Vagina (tissue), 2 donors: ENCODE results near the gene ZDHHC16. TPM values are rescaled to one million over a fixed set of nuclear protein-coding genes. Genes with fewer than 3 reads are reported as not detected.
A peak's percentile ranks its signal among the peaks of the same experiment; 100 is the strongest.

Experiments used
- DNase-seq, 2 donors: peaks; one replicate each; pipeline ENCODE4 v3.0.0-alpha.2; 2017; ENCODE audit errors: extremely low spot score in 2 of 2
- H3K27ac ChIP-seq: fragments of 200-600 bp; sonication (generic); one replicate; pipeline ENCODE4 v1.5.1; 2019
- H3K27me3 ChIP-seq: fragments of 200-600 bp; sonication (generic); one replicate; pipeline ENCODE4 v1.5.1; 2019
- H3K36me3 ChIP-seq, 2 donors: fragments of 200-600 bp; sonication (generic); one replicate each; pipeline ENCODE4 v1.5.1; 2017 to 2019
- H3K4me1 ChIP-seq: fragments of 200-600 bp; sonication (generic); one replicate; pipeline ENCODE4 v1.5.1; 2019
- H3K4me3 ChIP-seq, 2 donors: fragments of 200-600 bp; sonication (generic); 1 replicate in 1 of 2; 2 replicates in 1 of 2; pipeline ENCODE4 v1.5.1; 2016 to 2019
- H3K9me3 ChIP-seq: fragments of 200-600 bp; sonication (generic); one replicate; pipeline ENCODE4 v1.5.1; 2019
- CTCF ChIP-seq, 3 experiments: fragments of 450-650 bp in 2 of 3; fragments of 200-600 bp in 1 of 3; sonication (generic) in 1 of 3; IDR thresholded peaks; one replicate each; pipeline ENCODE4 v1.5.1; 2017 to 2019; ENCODE audit warnings: antibody characterized with exemption in 3 of 3, mild to moderate bottlenecking in 2 of 3, moderate library complexity in 2 of 3
- POLR2A ChIP-seq, 2 donors: fragments of 450-650 bp; IDR thresholded peaks; one replicate each; pipeline ENCODE4 v1.6.1; 2017; ENCODE audit warnings: antibody characterized with exemption in 2 of 2, mild to moderate bottlenecking in 2 of 2, moderate library complexity in 2 of 2
- POLR2AphosphoS5 ChIP-seq, 2 donors: sonication (generic); formaldehyde crosslinking; IDR thresholded peaks; one replicate each; pipeline ENCODE4 v1.9.0; 2017; ENCODE audit warnings: antibody characterized with exemption in 2 of 2, mild to moderate bottlenecking in 2 of 2, low read depth in 1 of 2; ENCODE audit not compliant: insufficient read depth in 1 of 2
- intact Hi-C: fragments of 100-400 bp; cut with DNase I; formaldehyde crosslinking; loops from one replicate; pipeline ENCODE4 v1.15.1; 2023
- total RNA-seq: library from RNA; depleted of rRNA; stranded (reverse); fragments of >200 nt; gene quantifications from one replicate; pipeline ENCODE4 v1.2.3, GENCODE V29; 2016

The ZDHHC16 gene
- total RNA-seq, 1 donor from 2014 or later: 27.3 TPM

GRCh38 chr10:97459933-97460332 is 14.0 kb downstream of the ZDHHC16 start:
- TF ChIP-seq POLR2AphosphoS5 (IDR thresholded peaks at IDR 0.05; ENCODE audit: insufficient read depth in 1 of 2, low read depth in 1 of 2) (no peak), CTCF (IDR thresholded peaks at IDR 0.05) (no peak), POLR2A (IDR thresholded peaks at IDR 0.05) (no peak)
- Histone ChIP-seq H3K4me3 (no peak overlapping the region), H3K36me3 (peaks cover 5 to 89% of the 10 kb centered on the region in 2 donors), H3K9me3 (no peaks in the 10 kb centered on the region), H3K27me3 (no peaks in the 10 kb centered on the region), H3K4me1 (peaks cover 20% of the 10 kb centered on the region), H3K27ac (no peak overlapping the region)
- no peak for DNase-seq
- intact Hi-C loops: no loop called here

DNA sequence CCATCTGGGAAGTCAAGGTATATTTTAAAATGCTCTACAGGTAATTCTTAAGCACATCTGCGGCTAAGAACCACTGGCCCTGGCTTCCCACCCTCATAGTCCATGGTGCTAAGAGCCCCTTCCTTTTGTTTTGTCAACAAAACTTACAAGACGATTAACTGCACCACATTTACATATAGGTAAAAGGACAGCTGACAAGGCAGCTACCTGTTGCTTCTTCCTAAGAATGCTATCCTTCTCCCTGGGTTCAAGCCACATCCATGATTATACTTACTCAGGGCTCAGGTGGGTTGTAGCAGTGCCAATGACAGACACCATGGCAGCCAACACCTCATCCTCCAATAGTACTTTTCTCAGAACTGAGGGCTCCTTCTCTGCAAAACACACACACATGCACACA is 16.3 kb downstream of the ZDHHC16 start:
- Histone ChIP-seq H3K27ac (no peak overlapping the region), H3K27me3 (no peaks in the 10 kb centered on the region)
- intact Hi-C loops: loop anchor here (2.0 kb wide), 1 partner anchor 90 kb away; no protein-coding TSS in a partner anchor

DNA sequence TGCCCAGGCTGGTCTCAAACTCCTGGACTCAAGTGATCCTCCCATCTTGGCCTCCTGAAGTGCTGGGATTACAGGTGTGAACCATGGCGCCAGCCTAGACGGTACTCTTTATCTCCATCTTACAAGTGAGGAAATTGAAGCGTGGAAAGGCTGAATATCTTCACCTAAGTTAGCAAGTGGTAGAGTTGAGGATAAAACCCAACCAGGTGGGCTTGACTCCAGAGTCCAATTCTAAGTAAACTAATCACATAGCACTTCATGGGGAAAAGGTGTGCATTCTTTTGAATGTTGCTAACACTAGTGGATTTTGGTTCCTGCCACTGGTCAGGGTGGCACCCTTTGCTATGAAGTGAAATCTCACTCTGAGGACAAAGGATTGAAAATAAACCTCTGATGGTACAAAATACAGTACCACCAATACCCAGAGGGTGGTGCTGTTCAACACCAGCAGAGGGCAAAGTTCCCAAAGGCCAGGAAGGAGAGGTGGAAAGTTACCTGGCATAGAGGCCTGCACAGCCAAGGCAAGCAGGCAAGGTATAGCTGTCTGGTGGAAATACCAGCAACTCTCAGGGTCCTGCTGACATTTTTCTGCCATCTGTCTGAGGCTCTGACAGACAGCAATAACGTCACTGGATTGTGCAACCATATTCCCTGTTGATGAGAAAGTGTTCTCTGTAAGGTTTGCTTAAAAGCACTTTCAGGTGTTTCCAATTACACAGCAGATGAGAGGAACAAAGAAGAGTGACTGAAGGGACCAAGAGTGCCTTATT is 17.6 kb downstream of the ZDHHC16 start:
- H3K27me3 ChIP-seq: no peaks in the 10 kb centered on the region
- peak in 1 of 2 donors; percentile 77 for TF ChIP-seq POLR2AphosphoS5 (IDR thresholded peaks at IDR 0.05; ENCODE audit: insufficient read depth in 1 of 2, low read depth in 1 of 2)
- peak; percentile 61 to 85 (median 80) for TF ChIP-seq CTCF (IDR thresholded peaks at IDR 0.05)
- no peak for TF ChIP-seq POLR2A (IDR thresholded peaks at IDR 0.05)
- H3K4me3 ChIP-seq: no peak overlapping the region
- H3K27ac ChIP-seq: peak overlapping the region; percentile 76
- peaks cover 5 to 98% of the 10 kb centered on the region in 2 donors for H3K36me3 ChIP-seq
- H3K9me3 ChIP-seq: no peaks in the 10 kb centered on the region
- no peak for DNase-seq
- intact Hi-C loops: loop anchor here (2.0 kb wide), 1 partner anchor 89 kb away; no protein-coding TSS in a partner anchor
- peaks cover 30% of the 10 kb centered on the region for H3K4me1 ChIP-seq

More for the DNA sequence above, 16.3 kb downstream of the ZDHHC16 start:
- Histone ChIP-seq H3K4me3 (no peak overlapping the region), H3K4me1 (peaks cover 19% of the 10 kb centered on the region), H3K36me3 (peaks cover 5 to 95% of the 10 kb centered on the region in 2 donors), H3K9me3 (no peaks in the 10 kb centered on the region)
- no peak for TF ChIP-seq POLR2A (IDR thresholded peaks at IDR 0.05)
- TF ChIP-seq CTCF (IDR thresholded peaks at IDR 0.05): no peak
- TF ChIP-seq POLR2AphosphoS5 (IDR thresholded peaks at IDR 0.05; ENCODE audit: insufficient read depth in 1 of 2, low read depth in 1 of 2): no peak
- DNase-seq: no peak

DNA sequence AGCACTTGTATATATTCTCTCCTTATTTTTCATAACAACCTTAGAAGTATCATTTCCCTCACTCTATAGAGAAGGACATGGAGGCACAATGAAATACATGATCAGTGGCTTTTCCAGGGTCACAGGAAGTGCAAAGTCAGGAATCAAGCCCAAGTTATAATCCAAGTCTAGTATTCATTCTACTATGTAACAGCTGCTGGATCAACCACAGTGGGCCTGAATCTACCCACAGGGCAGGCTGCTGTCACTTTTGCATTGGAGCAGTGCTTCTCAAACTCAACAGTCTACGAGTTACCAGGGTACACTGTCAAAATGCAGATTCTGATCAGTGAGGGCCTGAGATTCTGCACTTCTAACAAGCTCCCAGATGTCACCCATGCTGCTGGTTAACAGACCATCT is 18.3 kb downstream of the ZDHHC16 start:
- intact Hi-C loops: no loop called here
- no peak for TF ChIP-seq CTCF (IDR thresholded peaks at IDR 0.05)
- no peak for TF ChIP-seq POLR2A (IDR thresholded peaks at IDR 0.05)
- no peak for TF ChIP-seq POLR2AphosphoS5 (IDR thresholded peaks at IDR 0.05; ENCODE audit: insufficient read depth in 1 of 2, low read depth in 1 of 2)
- DNase-seq: no peak
- Histone ChIP-seq H3K36me3 (peaks cover 5 to 98% of the 10 kb centered on the region in 2 donors), H3K27me3 (no peaks in the 10 kb centered on the region), H3K9me3 (no peaks in the 10 kb centered on the region), H3K27ac (peak overlapping the region; percentile 76), H3K4me1 (peaks cover 32% of the 10 kb centered on the region), H3K4me3 (no peak overlapping the region)

DNA sequence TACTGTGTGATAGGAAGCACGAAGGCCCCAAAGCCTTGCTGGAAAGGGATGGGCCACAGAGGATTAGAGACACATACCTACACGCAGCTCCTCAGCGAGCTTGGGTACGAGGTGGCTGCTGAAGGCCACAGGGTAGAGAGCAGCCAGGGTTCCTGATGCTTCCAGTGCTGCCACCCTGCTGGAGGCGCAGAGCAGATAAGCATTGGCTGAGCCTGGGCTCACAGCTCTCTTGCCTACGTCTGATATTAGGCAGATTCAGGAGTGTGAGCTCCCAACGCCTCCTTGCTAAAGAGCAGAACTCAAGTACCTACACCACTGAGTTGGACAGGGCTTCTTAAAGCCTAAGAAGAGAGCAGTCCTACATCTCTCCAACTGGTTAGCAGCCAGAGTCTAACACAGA is 20.0 kb downstream of the ZDHHC16 start:
- peak overlapping the region; percentile 76 for H3K27ac ChIP-seq
- peaks cover 0 to 98% of the 10 kb centered on the region in 2 donors for H3K36me3 ChIP-seq
- no peaks in the 10 kb centered on the region for H3K9me3 ChIP-seq
- no peak overlapping the region for H3K4me3 ChIP-seq
- no peak for DNase-seq
- H3K27me3 ChIP-seq: no peaks in the 10 kb centered on the region
- intact Hi-C loops: no loop called here
- peaks cover 32% of the 10 kb centered on the region for H3K4me1 ChIP-seq
- TF ChIP-seq POLR2AphosphoS5 (IDR thresholded peaks at IDR 0.05; ENCODE audit: insufficient read depth in 1 of 2, low read depth in 1 of 2): no peak
- no peak for TF ChIP-seq CTCF (IDR thresholded peaks at IDR 0.05)
- TF ChIP-seq POLR2A (IDR thresholded peaks at IDR 0.05): no peak
